ENCODE results near the gene DEPDC5. TPM values are rescaled to one million over a fixed set of nuclear protein-coding genes. Genes with fewer than 3 reads are reported as not detected.

The DEPDC5 gene
- total RNA-seq, 2 experiments from 2014 or later: 43.0 to 77.1 TPM

GRCh38 chr22:31843526-31843925 is 89.7 kb downstream of the DEPDC5 start:
- peaks cover 13% of the 10 kb centered on the region for H3K4me1 ChIP-seq (ENCODE audit: insufficient read depth, low read length, poor library complexity, severe bottlenecking)

GRCh38 chr22:31844941-31845340 is 91.1 kb downstream of the DEPDC5 start:
- intact Hi-C loops (cut with micrococcal nuclease; ENCODE audit: unreplicated experiment): loop anchor here (10.0 kb wide), 1 partner anchor 180 kb away; the partner anchor contains the start of gene PISD
- Histone ChIP-seq H3K4me3 (ENCODE audit: low read depth, low read length, poor library complexity, severe bottlenecking) (no peak overlapping the region), H3K4me1 (ENCODE audit: insufficient read depth, low read length, poor library complexity, severe bottlenecking) (peaks cover 13% of the 10 kb centered on the region), H3K79me2 (ENCODE audit: insufficient read depth, low read depth, low read length) (no peaks in the 10 kb centered on the region), H3K4me2 (ENCODE audit: low read length) (no peak overlapping the region), H2AFZ (ENCODE audit: low read length) (no peak overlapping the region), H3K36me3 (ENCODE audit: insufficient read depth, low read length) (peaks cover 94% of the 10 kb centered on the region), H3K9me2 (ENCODE audit: insufficient read depth, low read length) (no peaks in the 10 kb centered on the region), H3K9me3 (ENCODE audit: low read length) (no peaks in the 10 kb centered on the region), H3K27ac (ENCODE audit: low read depth, low read length, poor library complexity, severe bottlenecking) (no peak overlapping the region), H4K20me1 (ENCODE audit: insufficient read depth, low read length) (no peaks in the 10 kb centered on the region)
- ChIA-PET CTCF (ENCODE audit: unreplicated experiment) (no interaction called here), POLR2A (interaction anchor here (0.6 kb wide), 2 partner anchors 9 to 393 kb away, joined by 3 to 4 read pairs; no protein-coding TSS in a partner anchor)
- BruUV-seq (replicated peaks): no TSS peak
- DNase-seq (ENCODE audit: low spot score): no peak
- TF ChIP-seq CTCF (conservative IDR thresholded peaks at IDR 0.05; ENCODE audit: low read length): no peak
- no peak for TF ChIP-seq EZH2phosphoT487 (IDR thresholded peaks at IDR 0.05; ENCODE audit: borderline replicate concordance, low read depth, low read length)

More at GRCh38 chr22:31843526-31843925, 89.7 kb downstream of the DEPDC5 start:
- no peak overlapping the region for H3K4me3 ChIP-seq (ENCODE audit: low read depth, low read length, poor library complexity, severe bottlenecking)
- intact Hi-C loops (cut with micrococcal nuclease; ENCODE audit: unreplicated experiment): loop anchor here (10.0 kb wide), 1 partner anchor 179 kb away; the partner anchor contains the start of gene PISD
- no peaks in the 10 kb centered on the region for H3K79me2 ChIP-seq (ENCODE audit: insufficient read depth, low read depth, low read length)
- no peak overlapping the region for H2AFZ ChIP-seq (ENCODE audit: low read length)
- peaks cover 93% of the 10 kb centered on the region for H3K36me3 ChIP-seq (ENCODE audit: insufficient read depth, low read length)
- H3K4me2 ChIP-seq (ENCODE audit: low read length): no peak overlapping the region
- no TSS peak for BruUV-seq (replicated peaks)
- H3K9me3 ChIP-seq (ENCODE audit: low read length): no peaks in the 10 kb centered on the region
- CTCF ChIA-PET (ENCODE audit: unreplicated experiment): no interaction called here
- TF ChIP-seq EZH2phosphoT487 (IDR thresholded peaks at IDR 0.05; ENCODE audit: borderline replicate concordance, low read depth, low read length): no peak
- no peak for TF ChIP-seq CTCF (conservative IDR thresholded peaks at IDR 0.05; ENCODE audit: low read length)
- no peak overlapping the region for H3K27ac ChIP-seq (ENCODE audit: low read depth, low read length, poor library complexity, severe bottlenecking)
- DNase-seq (ENCODE audit: low spot score): no peak
- POLR2A ChIA-PET: no interaction called here
- H4K20me1 ChIP-seq (ENCODE audit: insufficient read depth, low read length): no peaks in the 10 kb centered on the region
- H3K9me2 ChIP-seq (ENCODE audit: insufficient read depth, low read length): no peaks in the 10 kb centered on the region
